ENCODE data around the gene UNC5A. TPM values are rescaled to one million over a fixed set of nuclear protein-coding genes. Genes with fewer than 3 reads are reported as not detected.
A peak's percentile ranks its signal among the peaks of the same experiment; 100 is the strongest.

The UNC5A gene
- total RNA-seq, 1 experiment from 2014 or later: 0.13 TPM

- H3K4me1 ChIP-seq (ENCODE audit: control insufficient read depth, insufficient read depth, low read length): no peaks in the 10 kb centered on the region
- no TSS peak for BruUV-seq (replicated peaks)
- no peaks in the 10 kb centered on the region for H3K9me3 ChIP-seq (ENCODE audit: control insufficient read depth, insufficient read depth, low read depth, low read length)
- ChIA-PET POLR2A (no interaction called here), CTCF (interaction anchor here (1.0 kb wide), 1 partner anchor 184 kb away, joined by 3 read pairs; no protein-coding TSS in a partner anchor)
- ATAC-seq (no peak), DNase-seq (ENCODE audit: low read depth, low spot score) (no peak)
- no peak overlapping the region for H3K27ac ChIP-seq (ENCODE audit: low read length)
- H3K4me3 ChIP-seq (ENCODE audit: low read depth in 2 of 2, low read length in 2 of 2): no peak overlapping the region
- H3K36me3 ChIP-seq (ENCODE audit: control insufficient read depth, insufficient read depth, low read length): no peaks in the 10 kb centered on the region
- no peak for TF ChIP-seq CTCF (IDR thresholded peaks at IDR 0.05)
- intact Hi-C loops (cut with micrococcal nuclease; ENCODE audit: unreplicated experiment): no loop called here
- H3K27me3 ChIP-seq (ENCODE audit: control insufficient read depth, insufficient read depth, low read length): no peaks in the 10 kb centered on the region; the same call in 1 of the 2 replicates
- in situ Hi-C loops (cut with HindIII; ENCODE audit: low pct_unique_long_range_greater_than_20kb, low sequenced_read_pairs): no loop called here
Measured at GRCh38 chr5:176851871-176852658, 41.7 kb downstream of the UNC5A start.

- Histone ChIP-seq H3K27me3 (ENCODE audit: control insufficient read depth, insufficient read depth, low read length) (no peaks in the 10 kb centered on the region; the same call in 1 of the 2 replicates), H3K4me1 (ENCODE audit: control insufficient read depth, insufficient read depth, low read length) (no peaks in the 10 kb centered on the region), H3K36me3 (ENCODE audit: control insufficient read depth, insufficient read depth, low read length) (no peaks in the 10 kb centered on the region), H3K27ac (ENCODE audit: low read length) (no peak overlapping the region), H3K9me3 (ENCODE audit: control insufficient read depth, insufficient read depth, low read depth, low read length) (no peaks in the 10 kb centered on the region), H3K4me3 (ENCODE audit: low read depth in 2 of 2, low read length in 2 of 2) (no peak overlapping the region)
- ATAC-seq (0 out of 2 replicates have a peak, but pooled peaks have one; percentile 12), DNase-seq (ENCODE audit: low read depth, low spot score) (no peak)
- POLR2A ChIA-PET: no interaction called here
- in situ Hi-C loops (cut with HindIII; ENCODE audit: low pct_unique_long_range_greater_than_20kb, low sequenced_read_pairs) (no loop called here), intact Hi-C loops (cut with micrococcal nuclease; ENCODE audit: unreplicated experiment) (no loop called here)
- no TSS peak for BruUV-seq (replicated peaks)
- no peak for TF ChIP-seq SIN3A (IDR thresholded peaks at IDR 0.05; ENCODE audit: borderline replicate concordance, insufficient read depth, low read depth, low read length)
- CTCF ChIA-PET: no interaction called here
Measured at GRCh38 chr5:176853151-176853778, 42.9 kb downstream of the UNC5A start.

GRCh38 chr5:176854164-176854563 lies 43.8 kb downstream of the UNC5A start:
- CTCF ChIA-PET: interaction anchor here (0.6 kb wide), 1 partner anchor 18 kb away, joined by 3 read pairs; no protein-coding TSS in a partner anchor
- Histone ChIP-seq H3K9me3 (ENCODE audit: control insufficient read depth, insufficient read depth, low read depth, low read length) (no peaks in the 10 kb centered on the region), H3K27ac (ENCODE audit: low read length) (no peak overlapping the region), H3K4me1 (ENCODE audit: control insufficient read depth, insufficient read depth, low read length) (no peaks in the 10 kb centered on the region), H3K4me3 (ENCODE audit: low read depth in 2 of 2, low read length in 2 of 2) (no peak overlapping the region), H3K27me3 (ENCODE audit: control insufficient read depth, insufficient read depth, low read length) (no peaks in the 10 kb centered on the region; the same call in 1 of the 2 replicates), H3K36me3 (ENCODE audit: control insufficient read depth, insufficient read depth, low read length) (no peaks in the 10 kb centered on the region)
- DNase-seq (ENCODE audit: low read depth, low spot score): no peak
- no TSS peak for BruUV-seq (replicated peaks)
- POLR2A ChIA-PET: no interaction called here
- TF ChIP-seq REST (IDR thresholded peaks at IDR 0.05; ENCODE audit: insufficient read depth in 1 of 2, low read depth in 2 of 2, low read length in 1 of 2) (no peak), CTCF (IDR thresholded peaks at IDR 0.05) (no peak)
- intact Hi-C loops (cut with micrococcal nuclease; ENCODE audit: unreplicated experiment): no loop called here
- no peak for ATAC-seq
- in situ Hi-C loops (cut with HindIII; ENCODE audit: low pct_unique_long_range_greater_than_20kb, low sequenced_read_pairs): no loop called here
